Panc1 (cell line): ENCODE measurements around the gene DNAH3. TPM values are rescaled to one million over a fixed set of nuclear protein-coding genes. Genes with fewer than 3 reads are reported as not detected.

Experiments
- ATAC-seq: fragments of 200-7000 bp; cut with Tn5 transposase; 2 replicates; pipeline ENCODE4 v1.9.1; 2020; ENCODE audit warnings: mild to moderate bottlenecking, moderate library complexity
- BruUV-seq: library from RNA; stranded (reverse); fragments of 400-500 nt; replicated peaks from 2 replicates; lab custom pipeline; 2021; lab: Mats Ljungman, UMichigan
- CTCF ChIA-PET: fragments of 300-600 bp; sonication (Branson Sonifier 250); formaldehyde crosslinking; loops from one replicate; lab custom pipeline; 2022; ENCODE audit warnings: antibody characterized with exemption; lab: Charles Lee
- POLR2A ChIA-PET: fragments of 300-600 bp; sonication (Branson Sonifier 250); formaldehyde crosslinking; loops from one replicate; lab custom pipeline; 2022; ENCODE audit warnings: antibody characterized with exemption; lab: Charles Lee
- DNase-seq: peaks from one replicate; pipeline ENCODE4 v3.0.0-alpha.2; 2010; ENCODE audit warnings: low read depth, low spot score
- H3K27ac ChIP-seq: 2 replicates; pipeline ENCODE4 v1.5.1; 2011; ENCODE audit warnings: mild to moderate bottlenecking, low read length, inconsistent platforms
- H3K27me3 ChIP-seq: fragments of 200-500 bp; sonication (Bioruptor generic); 2 replicates; pipeline ENCODE4 v1.6.0; 2014; ENCODE audit warnings: low read length, inconsistent platforms; ENCODE audit not compliant: control insufficient read depth, insufficient read depth
- H3K36me3 ChIP-seq: fragments of 200-500 bp; sonication (Bioruptor generic); 2 replicates; pipeline ENCODE4 v1.5.1; 2014; ENCODE audit warnings: inconsistent platforms, mild to moderate bottlenecking, low read length, moderate library complexity; ENCODE audit not compliant: control insufficient read depth, insufficient read depth
- H3K4me1 ChIP-seq: 2 replicates; pipeline ENCODE4 v1.5.1; 2011; ENCODE audit warnings: inconsistent platforms, mild to moderate bottlenecking, low read length, moderate library complexity; ENCODE audit not compliant: control insufficient read depth, insufficient read depth
- H3K4me3 ChIP-seq, 2 experiments: 2 replicates each; pipeline ENCODE4 v1.5.1; 2011 to 2012; ENCODE audit warnings: low read depth in 2 of 2, low read length in 2 of 2, mild to moderate bottlenecking in 2 of 2, inconsistent platforms in 1 of 2, moderate library complexity in 1 of 2
- H3K9me3 ChIP-seq: fragments of 200-500 bp; sonication (Bioruptor generic); 2 replicates; pipeline ENCODE4 v1.5.1; 2014; ENCODE audit warnings: low read depth, mild to moderate bottlenecking, inconsistent platforms, low read length, moderate library complexity; ENCODE audit not compliant: control insufficient read depth, insufficient read depth
- CTCF ChIP-seq: fragments of 450-650 bp; IDR thresholded peaks from 2 replicates; pipeline ENCODE4 v1.5.1; 2017; ENCODE audit warnings: mild to moderate bottlenecking
- POLR2AphosphoS5 ChIP-seq: IDR thresholded peaks from 2 replicates; pipeline ENCODE4 v1.6.1; 2012; ENCODE audit warnings: mild to moderate bottlenecking, low read depth, low read length, moderate library complexity
- REST ChIP-seq, 2 experiments: IDR thresholded peaks; 2 replicates each; pipeline ENCODE4 v1.6.1; 2011 to 2012; ENCODE audit warnings: low read depth in 2 of 2, control low read depth in 1 of 2, low read length in 1 of 2, mild to moderate bottlenecking in 1 of 2, moderate library complexity in 1 of 2; ENCODE audit not compliant: insufficient read depth in 1 of 2
- SIN3A ChIP-seq: IDR thresholded peaks from 2 replicates; pipeline ENCODE4 v1.6.1; 2012; ENCODE audit warnings: low read depth, mild to moderate bottlenecking, low read length, moderate library complexity, borderline replicate concordance; ENCODE audit not compliant: insufficient read depth
- TCF7L2 ChIP-seq: IDR thresholded peaks from 2 replicates; pipeline ENCODE4 v1.6.1; 2011; ENCODE audit warnings: mild to moderate bottlenecking, low read depth, low read length, inconsistent platforms
- in situ Hi-C: cut with HindIII; loops from 2 replicates; pipeline ENCODE4 v1.10.0; 2016; ENCODE audit warnings: low sequenced_read_pairs, low pct_unique_long_range_greater_than_20kb
- intact Hi-C: fragments of 100-400 bp; cut with micrococcal nuclease; formaldehyde crosslinking; loops from one replicate; pipeline ENCODE4 v1.10.0; 2022; ENCODE audit not compliant: unreplicated experiment
- total RNA-seq: library from RNA; stranded (reverse); gene quantifications from one replicate; pipeline ENCODE4 v1.2.1, GENCODE V29; 2021; ENCODE audit not compliant: unreplicated experiment

The DNAH3 gene
- total RNA-seq, 1 experiment from 2014 or later, result 0.62 TPM

GRCh38 chr16:20916289-20916688, 234.4 kb downstream of the DNAH3 start:
- intact Hi-C loops, result no loop called here
- Histone ChIP-seq H3K4me3 (no peak overlapping the region), H3K27ac (no peak overlapping the region), H3K4me1 (peaks cover 5% of the 10 kb centered on the region), H3K27me3 (no peaks in the 10 kb centered on the region), H3K36me3 (no peaks in the 10 kb centered on the region), H3K9me3 (no peaks in the 10 kb centered on the region)
- CTCF ChIA-PET, result no interaction called here
- TF ChIP-seq REST (IDR thresholded peaks at IDR 0.05; ENCODE audit: insufficient read depth in 1 of 2, low read depth in 2 of 2, low read length in 1 of 2) (no peak), TCF7L2 (no peak), SIN3A (no peak), POLR2AphosphoS5 (no peak), CTCF (no peak)
- no peak for DNase-seq
- in situ Hi-C loops, result no loop called here
- POLR2A ChIA-PET, result no interaction called here
- ATAC-seq, result no peak
- no TSS peak for BruUV-seq

- Histone ChIP-seq H3K27me3 (no peaks in the 10 kb centered on the region), H3K9me3 (no peaks in the 10 kb centered on the region), H3K36me3 (no peaks in the 10 kb centered on the region), H3K4me3 (no peak overlapping the region), H3K4me1 (peaks cover 30% of the 10 kb centered on the region), H3K27ac (peak overlapping the region; percentile 64; the same call in 1 of the 2 replicates)
- BruUV-seq, result no TSS peak
- ATAC-seq (no peak), DNase-seq (no peak)
- ChIA-PET POLR2A (interaction anchor here (0.6 kb wide), 1 partner anchor 8 kb away, joined by 3 read pairs; no protein-coding TSS in a partner anchor), CTCF (no interaction called here)
- intact Hi-C loops (no loop called here), in situ Hi-C loops (no loop called here)
- no peak for TF ChIP-seq REST (IDR thresholded peaks at IDR 0.05; ENCODE audit: insufficient read depth in 1 of 2, low read depth in 2 of 2, low read length in 1 of 2)
- no peak for TF ChIP-seq TCF7L2
- no peak for TF ChIP-seq POLR2AphosphoS5
- TF ChIP-seq CTCF, result no peak
Observed at GRCh38 chr16:20911361-20911760, 239.3 kb downstream of the DNAH3 start.
